Coronary artery (tissue), 2 donors: ENCODE data around the gene ONECUT3.

Experiments
- DNase-seq: peaks from one replicate; pipeline ENCODE4 v3.0.0-alpha.2; 2017; ENCODE audit warnings: low spot score
- H3K27ac ChIP-seq, 2 donors: fragments of 200-600 bp; sonication (generic); one replicate each; pipeline ENCODE4 v1.5.1; 2016 to 2019
- H3K4me3 ChIP-seq: fragments of 200-600 bp; sonication (generic); 2 replicates; pipeline ENCODE4 v1.5.1; 2016; ENCODE audit warnings: mild to moderate bottlenecking, moderate library complexity
- CTCF ChIP-seq: fragments of 200-600 bp; sonication (generic); IDR thresholded peaks from one replicate; pipeline ENCODE4 v1.5.1; 2019; ENCODE audit warnings: antibody characterized with exemption

The ONECUT3 gene

GRCh38 chr19:1826557-1827521 lies 73.5 kb downstream of the ONECUT3 start:
- DNase-seq = no peak
- no peak for TF ChIP-seq CTCF
- no peak overlapping the region for H3K27ac ChIP-seq
- no peak overlapping the region for H3K4me3 ChIP-seq

- H3K27ac ChIP-seq = no peak overlapping the region
- no peak for TF ChIP-seq CTCF
- H3K4me3 ChIP-seq = no peak overlapping the region
- DNase-seq = no peak
These were observed 74.4 kb downstream of the ONECUT3 start for GRCh38 chr19:1827566-1828278.

- H3K27ac ChIP-seq = no peak overlapping the region
- DNase-seq = no peak
- H3K4me3 ChIP-seq = no peak overlapping the region
- no peak for TF ChIP-seq CTCF
These were observed 75.3 kb downstream of the ONECUT3 start for GRCh38 chr19:1828279-1829238.

- no peak for TF ChIP-seq CTCF
- Histone ChIP-seq H3K27ac (no peak overlapping the region), H3K4me3 (no peak overlapping the region)
- DNase-seq = no peak
These were observed 76.7 kb downstream of the ONECUT3 start for GRCh38 chr19:1829958-1830357.

- H3K27ac ChIP-seq = no peak overlapping the region
These were observed 77.3 kb downstream of the ONECUT3 start for GRCh38 chr19:1830568-1830967.

More at GRCh38 chr19:1830568-1830967, 77.3 kb downstream of the ONECUT3 start:
- H3K4me3 ChIP-seq = no peak overlapping the region
- no peak for DNase-seq
- no peak for TF ChIP-seq CTCF
